K562 (cell line): ENCODE data around the gene LCNL1. TPM values are rescaled to one million over a fixed set of nuclear protein-coding genes. Genes with fewer than 3 reads are reported as not detected.

Experiments
- ARID2 ChIP-seq: fragments of 450-650 bp; IDR thresholded peaks from 2 replicates; pipeline ENCODE4 v1.6.1; 2017; ENCODE audit warnings: antibody characterized with exemption, mild to moderate bottlenecking
- GABPA ChIP-seq: fragments of 200-800 bp; sonication (Bioruptor generic); conservative IDR thresholded peaks from 2 replicates; pipeline ENCODE4 v1.6.1; 2016; ENCODE audit warnings: low read depth, missing genetic modification characterization, missing compliant biosample characterization
- GTF2A2 ChIP-seq: IDR thresholded peaks from 2 replicates; pipeline ENCODE4 v1.6.1; 2016; ENCODE audit warnings: mild to moderate bottlenecking, missing genetic modification characterization, missing compliant biosample characterization
- POLR2AphosphoS2 ChIP-seq: IDR thresholded peaks from 2 replicates; pipeline ENCODE4 v1.6.1; 2012; ENCODE audit warnings: low read length, improper control_type of control experiment
- RBFOX2 ChIP-seq: fragments of 200-400 bp; formaldehyde crosslinking; IDR thresholded peaks from 2 replicates; pipeline ENCODE4 v1.6.1; 2017; ENCODE audit warnings: low read depth, mild to moderate bottlenecking, low read length, moderate library complexity
- RBM17 ChIP-seq: fragments of 200-400 bp; formaldehyde crosslinking; IDR thresholded peaks from 2 replicates; pipeline ENCODE4 v1.6.1; 2017; ENCODE audit warnings: low read depth, mild to moderate bottlenecking, low read length, borderline replicate concordance
- SREBF2 ChIP-seq: sonication (generic); formaldehyde crosslinking; IDR thresholded peaks from 2 replicates; pipeline ENCODE4 v1.4.0; 2020; ENCODE audit warnings: mild to moderate bottlenecking, missing genetic modification reagents
- SRSF9 ChIP-seq: fragments of 200-400 bp; formaldehyde crosslinking; IDR thresholded peaks from 2 replicates; pipeline ENCODE4 v1.6.1; 2017; ENCODE audit warnings: low read depth, low read length, borderline replicate concordance
- YY1 ChIP-seq, 3 experiments: IDR thresholded peaks; 2 replicates each; pipeline ENCODE4 v1.6.1; 2011; ENCODE audit warnings: low read length in 2 of 3, mild to moderate bottlenecking in 2 of 3, moderate library complexity in 2 of 3, borderline replicate concordance in 1 of 3, control low read depth in 1 of 3, low read depth in 1 of 3; ENCODE audit not compliant: insufficient read depth in 3 of 3, insufficient replicate concordance in 2 of 3, control insufficient read depth in 1 of 3, insufficient read length in 1 of 3; ENCODE audit errors: extremely low read depth in 1 of 3
- ZNF274 ChIP-seq: IDR thresholded peaks from 2 replicates; pipeline ENCODE4 v1.6.1; 2011; ENCODE audit warnings: low read depth, mild to moderate bottlenecking, low read length, moderate library complexity, borderline replicate concordance
- ZNF57 ChIP-seq: fragments of 450-650 bp; formaldehyde crosslinking; IDR thresholded peaks from 2 replicates; pipeline ENCODE4 v1.4.0; 2020; ENCODE audit warnings: mild to moderate bottlenecking, moderate library complexity
- polyA plus RNA-seq, 8 experiments: library from polyadenylated mRNA; depleted of rRNA in 4 of 8; stranded (reverse) in 5 of 8; unstranded in 3 of 8; fragments of >200 nt; fragmentation: Nextera tagmentation in 2 of 8; fragmentation: Illumina TruSeq in 1 of 8; extraction: Ambion mirVana in 2 of 8; extraction: Trizol in 1 of 8; gene quantifications; 2 replicates each; pipeline versions ENCODE4 v1.2.1 to v1.2.3, GENCODE V29; 2011 to 2014; ENCODE audit warnings: inconsistent platforms in 1 of 8, missing spikeins in 1 of 8
- total RNA-seq, 7 experiments: library from RNA; depleted of rRNA in 6 of 7; stranded (reverse); fragments of >200 nt in 6 of 7; fragmentation: Illumina TruSeq in 2 of 7; extraction: Trizol in 2 of 7; gene quantifications; 2 replicates each; pipeline versions ENCODE4 v1.2.1 to v1.2.3, GENCODE V29; 2011 to 2021; ENCODE audit warnings: low replicate concordance in 1 of 7
- TF ChIP-seq, protein P1 (sequence below): fragments of 450-650 bp; IDR thresholded peaks from 2 replicates; pipeline ENCODE4 v1.6.1; 2018; ENCODE audit not compliant: partially characterized antibody
- TF ChIP-seq, protein P2 (sequence below): fragments of 450-650 bp; formaldehyde crosslinking; IDR thresholded peaks from 2 replicates; pipeline ENCODE4 v1.4.0; 2020; ENCODE audit warnings: mild to moderate bottlenecking, moderate library complexity
- TF ChIP-seq, protein P3 (sequence below): fragments of 200-400 bp; formaldehyde crosslinking; IDR thresholded peaks from 2 replicates; pipeline ENCODE4 v1.6.1; 2017; ENCODE audit warnings: mild to moderate bottlenecking, low read depth, low read length, moderate library complexity
- TF ChIP-seq, protein P4 (sequence below): sonication (generic); formaldehyde crosslinking; IDR thresholded peaks from 2 replicates; pipeline ENCODE4 v1.8.1; 2023; ENCODE audit warnings: missing genetic modification reagents, mild to moderate bottlenecking, borderline replicate concordance

Gene LCNL1
- total and polyA plus RNA-seq, 9 of the 15 experiments (the other 6 are each of a cell fraction or from before 2014, with no cell fraction given), result 0.04 to 0.16 (median 0.04) TPM; not detected in 4

DNA sequence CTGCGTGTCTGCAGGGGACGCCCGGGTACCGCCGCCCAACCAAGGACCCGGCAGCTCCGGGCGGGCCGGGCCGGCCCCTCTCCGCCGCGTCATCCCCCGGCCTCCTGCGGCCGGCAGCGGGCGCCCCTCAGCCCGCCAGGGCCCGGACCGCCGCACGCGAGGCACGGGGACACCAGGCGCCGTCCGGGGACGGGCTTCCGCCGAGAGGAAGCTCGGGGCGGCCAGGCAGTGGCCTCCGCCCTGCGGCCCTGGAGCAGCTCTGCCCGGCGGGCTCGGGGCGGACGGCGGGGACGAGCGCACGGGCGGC is 38.6 kb upstream of the LCNL1 start (continued):
- TF ChIP-seq, protein P1, sequence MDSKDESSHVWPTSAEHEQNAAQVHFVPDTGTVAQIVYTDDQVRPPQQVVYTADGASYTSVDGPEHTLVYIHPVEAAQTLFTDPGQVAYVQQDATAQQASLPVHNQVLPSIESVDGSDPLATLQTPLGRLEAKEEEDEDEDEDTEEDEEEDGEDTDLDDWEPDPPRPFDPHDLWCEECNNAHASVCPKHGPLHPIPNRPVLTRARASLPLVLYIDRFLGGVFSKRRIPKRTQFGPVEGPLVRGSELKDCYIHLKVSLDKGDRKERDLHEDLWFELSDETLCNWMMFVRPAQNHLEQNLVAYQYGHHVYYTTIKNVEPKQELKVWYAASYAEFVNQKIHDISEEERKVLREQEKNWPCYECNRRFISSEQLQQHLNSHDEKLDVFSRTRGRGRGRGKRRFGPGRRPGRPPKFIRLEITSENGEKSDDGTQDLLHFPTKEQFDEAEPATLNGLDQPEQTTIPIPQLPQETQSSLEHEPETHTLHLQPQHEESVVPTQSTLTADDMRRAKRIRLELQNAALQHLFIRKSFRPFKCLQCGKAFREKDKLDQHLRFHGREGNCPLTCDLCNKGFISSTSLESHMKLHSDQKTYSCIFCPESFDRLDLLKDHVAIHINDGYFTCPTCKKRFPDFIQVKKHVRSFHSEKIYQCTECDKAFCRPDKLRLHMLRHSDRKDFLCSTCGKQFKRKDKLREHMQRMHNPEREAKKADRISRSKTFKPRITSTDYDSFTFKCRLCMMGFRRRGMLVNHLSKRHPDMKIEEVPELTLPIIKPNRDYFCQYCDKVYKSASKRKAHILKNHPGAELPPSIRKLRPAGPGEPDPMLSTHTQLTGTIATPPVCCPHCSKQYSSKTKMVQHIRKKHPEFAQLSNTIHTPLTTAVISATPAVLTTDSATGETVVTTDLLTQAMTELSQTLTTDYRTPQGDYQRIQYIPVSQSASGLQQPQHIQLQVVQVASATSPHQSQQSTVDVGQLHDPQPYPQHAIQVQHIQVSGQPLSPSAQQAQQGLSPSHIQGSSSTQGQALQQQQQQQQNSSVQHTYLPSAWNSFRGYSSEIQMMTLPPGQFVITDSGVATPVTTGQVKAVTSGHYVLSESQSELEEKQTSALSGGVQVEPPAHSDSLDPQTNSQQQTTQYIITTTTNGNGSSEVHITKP, result no peak
- TF ChIP-seq GABPA, result no peak
- TF ChIP-seq, protein P2, sequence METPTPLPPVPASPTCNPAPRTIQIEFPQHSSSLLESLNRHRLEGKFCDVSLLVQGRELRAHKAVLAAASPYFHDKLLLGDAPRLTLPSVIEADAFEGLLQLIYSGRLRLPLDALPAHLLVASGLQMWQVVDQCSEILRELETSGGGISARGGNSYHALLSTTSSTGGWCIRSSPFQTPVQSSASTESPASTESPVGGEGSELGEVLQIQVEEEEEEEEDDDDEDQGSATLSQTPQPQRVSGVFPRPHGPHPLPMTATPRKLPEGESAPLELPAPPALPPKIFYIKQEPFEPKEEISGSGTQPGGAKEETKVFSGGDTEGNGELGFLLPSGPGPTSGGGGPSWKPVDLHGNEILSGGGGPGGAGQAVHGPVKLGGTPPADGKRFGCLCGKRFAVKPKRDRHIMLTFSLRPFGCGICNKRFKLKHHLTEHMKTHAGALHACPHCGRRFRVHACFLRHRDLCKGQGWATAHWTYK, result peak; percentile 33; the same call in 1 of the 2 replicates
- no peak for TF ChIP-seq ZNF57 (CRISPR knock-in tag)
- no peak for TF ChIP-seq YY1 (IDR thresholded peaks at IDR 0.05; ENCODE audit: borderline replicate concordance in 1 of 3, control insufficient read depth in 1 of 3, extremely low read depth in 1 of 3, insufficient read depth in 3 of 3, insufficient read length in 1 of 3, insufficient replicate concordance in 2 of 3, low read depth in 1 of 3, low read length in 2 of 3)
- peak; percentile 58 for TF ChIP-seq RBFOX2
- TF ChIP-seq SREBF2, result no peak
- TF ChIP-seq, protein P3, sequence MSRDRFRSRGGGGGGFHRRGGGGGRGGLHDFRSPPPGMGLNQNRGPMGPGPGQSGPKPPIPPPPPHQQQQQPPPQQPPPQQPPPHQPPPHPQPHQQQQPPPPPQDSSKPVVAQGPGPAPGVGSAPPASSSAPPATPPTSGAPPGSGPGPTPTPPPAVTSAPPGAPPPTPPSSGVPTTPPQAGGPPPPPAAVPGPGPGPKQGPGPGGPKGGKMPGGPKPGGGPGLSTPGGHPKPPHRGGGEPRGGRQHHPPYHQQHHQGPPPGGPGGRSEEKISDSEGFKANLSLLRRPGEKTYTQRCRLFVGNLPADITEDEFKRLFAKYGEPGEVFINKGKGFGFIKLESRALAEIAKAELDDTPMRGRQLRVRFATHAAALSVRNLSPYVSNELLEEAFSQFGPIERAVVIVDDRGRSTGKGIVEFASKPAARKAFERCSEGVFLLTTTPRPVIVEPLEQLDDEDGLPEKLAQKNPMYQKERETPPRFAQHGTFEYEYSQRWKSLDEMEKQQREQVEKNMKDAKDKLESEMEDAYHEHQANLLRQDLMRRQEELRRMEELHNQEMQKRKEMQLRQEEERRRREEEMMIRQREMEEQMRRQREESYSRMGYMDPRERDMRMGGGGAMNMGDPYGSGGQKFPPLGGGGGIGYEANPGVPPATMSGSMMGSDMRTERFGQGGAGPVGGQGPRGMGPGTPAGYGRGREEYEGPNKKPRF, result no peak
- no peak for TF ChIP-seq RBM17
- TF ChIP-seq, protein P4, sequence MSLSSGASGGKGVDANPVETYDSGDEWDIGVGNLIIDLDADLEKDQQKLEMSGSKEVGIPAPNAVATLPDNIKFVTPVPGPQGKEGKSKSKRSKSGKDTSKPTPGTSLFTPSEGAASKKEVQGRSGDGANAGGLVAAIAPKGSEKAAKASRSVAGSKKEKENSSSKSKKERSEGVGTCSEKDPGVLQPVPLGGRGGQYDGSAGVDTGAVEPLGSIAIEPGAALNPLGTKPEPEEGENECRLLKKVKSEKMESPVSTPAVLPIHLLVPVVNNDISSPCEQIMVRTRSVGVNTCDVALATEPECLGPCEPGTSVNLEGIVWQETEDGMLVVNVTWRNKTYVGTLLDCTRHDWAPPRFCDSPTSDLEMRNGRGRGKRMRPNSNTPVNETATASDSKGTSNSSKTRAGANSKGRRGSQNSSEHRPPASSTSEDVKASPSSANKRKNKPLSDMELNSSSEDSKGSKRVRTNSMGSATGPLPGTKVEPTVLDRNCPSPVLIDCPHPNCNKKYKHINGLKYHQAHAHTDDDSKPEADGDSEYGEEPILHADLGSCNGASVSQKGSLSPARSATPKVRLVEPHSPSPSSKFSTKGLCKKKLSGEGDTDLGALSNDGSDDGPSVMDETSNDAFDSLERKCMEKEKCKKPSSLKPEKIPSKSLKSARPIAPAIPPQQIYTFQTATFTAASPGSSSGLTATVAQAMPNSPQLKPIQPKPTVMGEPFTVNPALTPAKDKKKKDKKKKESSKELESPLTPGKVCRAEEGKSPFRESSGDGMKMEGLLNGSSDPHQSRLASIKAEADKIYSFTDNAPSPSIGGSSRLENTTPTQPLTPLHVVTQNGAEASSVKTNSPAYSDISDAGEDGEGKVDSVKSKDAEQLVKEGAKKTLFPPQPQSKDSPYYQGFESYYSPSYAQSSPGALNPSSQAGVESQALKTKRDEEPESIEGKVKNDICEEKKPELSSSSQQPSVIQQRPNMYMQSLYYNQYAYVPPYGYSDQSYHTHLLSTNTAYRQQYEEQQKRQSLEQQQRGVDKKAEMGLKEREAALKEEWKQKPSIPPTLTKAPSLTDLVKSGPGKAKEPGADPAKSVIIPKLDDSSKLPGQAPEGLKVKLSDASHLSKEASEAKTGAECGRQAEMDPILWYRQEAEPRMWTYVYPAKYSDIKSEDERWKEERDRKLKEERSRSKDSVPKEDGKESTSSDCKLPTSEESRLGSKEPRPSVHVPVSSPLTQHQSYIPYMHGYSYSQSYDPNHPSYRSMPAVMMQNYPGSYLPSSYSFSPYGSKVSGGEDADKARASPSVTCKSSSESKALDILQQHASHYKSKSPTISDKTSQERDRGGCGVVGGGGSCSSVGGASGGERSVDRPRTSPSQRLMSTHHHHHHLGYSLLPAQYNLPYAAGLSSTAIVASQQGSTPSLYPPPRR (CRISPR knock-in tag), result 0 out of 2 replicates have a peak, but pooled peaks have one; percentile 11
- TF ChIP-seq ZNF274, result no peak
- no peak; the same call in 1 of the 2 replicates for TF ChIP-seq POLR2AphosphoS2
- no peak for TF ChIP-seq GTF2A2
- TF ChIP-seq ARID2, result no peak
- TF ChIP-seq SRSF9, result no peak
